HEK293T (cell line): ENCODE data around the gene C14orf180.

Experiments
- CTCF ChIA-PET: fragments of 350-600 bp; formaldehyde crosslinking; extraction: SDS; loops from one replicate; lab custom pipeline; 2021; ENCODE audit warnings: antibody characterized with exemption, inconsistent platforms; lab: Yijun Ruan, JAX
- POLR2A ChIA-PET: fragments of 350-600 bp; formaldehyde crosslinking; extraction: SDS; loops from one replicate; lab custom pipeline; 2020; ENCODE audit warnings: antibody characterized with exemption, inconsistent platforms; lab: Yijun Ruan, JAX
- DNase-seq: peaks from one replicate; pipeline ENCODE4 v3.0.0; 2012; ENCODE audit warnings: mixed read lengths; ENCODE audit errors: extremely low spot score
- ARNT ChIP-seq: fragments of 450-650 bp; IDR thresholded peaks from 2 replicates; pipeline ENCODE4 v1.6.1; 2017; ENCODE audit warnings: mild to moderate bottlenecking
- BHLHE40 ChIP-seq: fragments of 450-650 bp; IDR thresholded peaks from 2 replicates; pipeline ENCODE4 v1.6.1; 2016; ENCODE audit warnings: mild to moderate bottlenecking, moderate library complexity, borderline replicate concordance
- CTBP1 ChIP-seq: fragments of 450-650 bp; IDR thresholded peaks from 2 replicates; pipeline ENCODE4 v1.6.1; 2016; ENCODE audit warnings: borderline replicate concordance
- ELF4 ChIP-seq: fragments of 450-650 bp; IDR thresholded peaks from 2 replicates; pipeline ENCODE4 v1.6.1; 2017; ENCODE audit warnings: antibody characterized with exemption
- FOXA1 ChIP-seq: fragments of 450-650 bp; IDR thresholded peaks from 2 replicates; pipeline ENCODE4 v1.6.1; 2016; ENCODE audit warnings: mild to moderate bottlenecking
- FOXK2 ChIP-seq: fragments of 450-650 bp; IDR thresholded peaks from 2 replicates; pipeline ENCODE4 v1.6.1; 2016; ENCODE audit warnings: mild to moderate bottlenecking
- FOXM1 ChIP-seq: fragments of 450-650 bp; IDR thresholded peaks from 2 replicates; pipeline ENCODE4 v1.6.1; 2017; ENCODE audit warnings: mild to moderate bottlenecking, borderline replicate concordance
- HDGF ChIP-seq: fragments of 450-650 bp; IDR thresholded peaks from 2 replicates; pipeline ENCODE4 v1.6.1; 2017; ENCODE audit warnings: antibody characterized with exemption, borderline replicate concordance
- L3MBTL2 ChIP-seq: fragments of 450-650 bp; conservative IDR thresholded peaks from 2 replicates; pipeline ENCODE4 v1.6.1; 2016; ENCODE audit warnings: mild to moderate bottlenecking
- LEF1 ChIP-seq: fragments of 450-650 bp; IDR thresholded peaks from 2 replicates; pipeline ENCODE4 v1.6.1; 2017; ENCODE audit warnings: mild to moderate bottlenecking, borderline replicate concordance
- NFRKB ChIP-seq: fragments of 450-650 bp; IDR thresholded peaks from 2 replicates; pipeline ENCODE4 v1.6.1; 2016; ENCODE audit warnings: mild to moderate bottlenecking, moderate library complexity
- SP1 ChIP-seq: fragments of 450-650 bp; IDR thresholded peaks from 2 replicates; pipeline ENCODE4 v1.6.1; 2017
- SUZ12 ChIP-seq: fragments of 450-650 bp; IDR thresholded peaks from 2 replicates; pipeline ENCODE4 v1.6.1; 2016; ENCODE audit warnings: mild to moderate bottlenecking
- TARDBP ChIP-seq: fragments of 450-650 bp; IDR thresholded peaks from 2 replicates; pipeline ENCODE4 v1.6.1; 2016
- ZNF384 ChIP-seq: fragments of 450-650 bp; IDR thresholded peaks from 2 replicates; pipeline ENCODE4 v1.6.1; 2016
- TF ChIP-seq, protein P1 (sequence below): fragments of 450-650 bp; IDR thresholded peaks from 2 replicates; pipeline ENCODE4 v1.6.1; 2016

The C14orf180 gene

DNA sequence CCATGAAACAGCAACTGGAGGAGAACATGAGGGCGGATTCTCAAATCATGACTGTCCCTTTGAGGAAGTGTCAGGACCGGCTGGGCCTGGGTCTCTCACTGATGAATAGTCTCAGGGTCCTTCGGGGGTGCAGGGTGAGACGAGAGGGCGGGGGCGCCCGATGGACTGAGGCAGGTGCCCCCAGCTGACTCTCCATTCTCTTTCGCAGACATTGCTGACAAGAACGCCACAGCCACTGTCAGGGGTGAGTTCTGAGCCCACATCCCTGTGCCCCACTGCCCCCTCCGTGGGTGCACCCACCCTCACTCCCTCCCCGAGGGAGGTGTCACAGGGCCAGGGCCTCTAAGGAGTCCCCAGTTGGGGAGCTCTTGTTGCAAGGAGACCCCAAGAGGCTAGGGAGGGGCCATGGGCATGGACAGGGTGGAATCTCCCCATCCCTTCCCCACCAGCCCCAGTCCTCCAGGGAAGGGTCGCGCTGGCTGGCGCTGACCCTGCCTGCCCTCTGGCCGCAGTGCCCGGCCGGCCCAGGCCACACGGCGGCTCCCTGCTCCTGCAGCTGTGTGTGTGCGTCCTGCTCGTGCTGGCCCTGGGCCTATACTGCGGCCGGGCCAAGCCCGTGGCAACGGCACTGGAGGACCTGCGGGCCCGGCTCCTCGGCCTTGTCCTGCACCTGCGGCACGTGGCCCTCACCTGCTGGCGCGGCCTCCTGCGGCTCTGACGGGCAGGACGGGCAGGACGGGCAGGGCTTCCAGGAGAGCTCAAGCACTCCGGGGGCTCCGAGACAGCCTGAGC, 8.7 kb downstream of the C14orf180 start:
- ChIA-PET CTCF (no interaction called here), POLR2A (no interaction called here)
- TF ChIP-seq CTBP1: no peak
- DNase-seq: no peak

DNA sequence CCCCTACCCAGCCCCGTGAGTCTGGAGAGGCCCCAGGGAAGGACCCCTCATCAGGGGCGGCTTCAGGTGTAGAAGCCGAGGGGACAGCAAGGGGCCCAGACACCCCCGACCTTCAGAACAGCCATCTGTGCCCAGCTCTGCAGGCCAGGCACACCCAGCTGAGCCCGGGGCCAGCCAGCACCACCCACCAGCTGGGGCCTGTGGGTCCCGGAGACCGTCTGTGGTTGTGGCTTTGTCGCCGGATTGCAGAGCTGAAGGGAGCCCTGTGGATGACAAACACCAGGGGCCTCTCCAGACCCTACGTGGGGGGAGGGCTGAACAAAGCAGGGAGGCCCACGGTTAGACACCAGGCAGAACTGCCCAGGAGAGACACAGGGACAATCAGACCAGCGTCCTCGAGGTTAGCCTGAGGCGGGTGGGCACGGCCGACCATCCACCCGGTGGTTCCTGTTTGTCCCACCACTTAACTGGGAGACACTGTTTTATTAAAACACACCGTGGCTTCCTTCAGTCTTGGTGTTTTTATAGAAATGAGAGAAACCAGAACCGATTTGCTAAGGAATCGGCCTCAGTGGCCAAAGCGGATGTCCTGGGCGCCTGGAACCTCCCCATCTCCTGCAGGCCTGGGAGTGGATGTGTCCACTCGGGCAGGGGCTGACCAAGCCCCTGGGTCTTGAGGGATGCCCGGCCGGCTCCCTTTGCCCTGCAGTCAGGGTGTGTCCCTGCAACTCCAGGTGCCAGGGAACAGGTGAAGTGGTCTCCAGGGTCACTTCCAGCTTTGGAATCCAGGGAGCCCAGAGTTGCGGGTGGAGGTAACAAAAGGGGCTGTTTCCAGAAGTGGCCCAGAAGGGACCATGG, 10.0 kb downstream of the C14orf180 start:
- TF ChIP-seq SP1: no peak
- no peak for TF ChIP-seq SUZ12
- no peak for TF ChIP-seq LEF1
- no peak for TF ChIP-seq ARNT
- no peak for TF ChIP-seq NFRKB
- TF ChIP-seq, protein P1, sequence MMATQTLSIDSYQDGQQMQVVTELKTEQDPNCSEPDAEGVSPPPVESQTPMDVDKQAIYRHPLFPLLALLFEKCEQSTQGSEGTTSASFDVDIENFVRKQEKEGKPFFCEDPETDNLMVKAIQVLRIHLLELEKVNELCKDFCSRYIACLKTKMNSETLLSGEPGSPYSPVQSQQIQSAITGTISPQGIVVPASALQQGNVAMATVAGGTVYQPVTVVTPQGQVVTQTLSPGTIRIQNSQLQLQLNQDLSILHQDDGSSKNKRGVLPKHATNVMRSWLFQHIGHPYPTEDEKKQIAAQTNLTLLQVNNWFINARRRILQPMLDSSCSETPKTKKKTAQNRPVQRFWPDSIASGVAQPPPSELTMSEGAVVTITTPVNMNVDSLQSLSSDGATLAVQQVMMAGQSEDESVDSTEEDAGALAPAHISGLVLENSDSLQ: no peak
- no peak for TF ChIP-seq BHLHE40
- no peak for TF ChIP-seq ZNF384
- no peak for TF ChIP-seq ELF4
- no peak for TF ChIP-seq CTBP1
- TF ChIP-seq L3MBTL2: no peak
- no peak for TF ChIP-seq HDGF
- TF ChIP-seq FOXA1: no peak
- TF ChIP-seq FOXK2: no peak
- TF ChIP-seq FOXM1: no peak
- ChIA-PET CTCF (interaction anchor here (1.1 kb wide), 1 partner anchor 50 kb away, joined by 3 read pairs; no protein-coding TSS in a partner anchor), POLR2A (no interaction called here)
- no peak for DNase-seq

- ChIA-PET POLR2A (no interaction called here), CTCF (interaction anchor here (1.1 kb wide), 1 partner anchor 50 kb away, joined by 3 read pairs; no protein-coding TSS in a partner anchor)
- DNase-seq: no peak
- TF ChIP-seq ELF4: no peak
- TF ChIP-seq, protein P1: no peak
- no peak for TF ChIP-seq SUZ12
- no peak for TF ChIP-seq NFRKB
- no peak for TF ChIP-seq CTBP1
- no peak for TF ChIP-seq FOXM1
- no peak for TF ChIP-seq ARNT
- no peak for TF ChIP-seq L3MBTL2
- no peak for TF ChIP-seq FOXK2
- no peak for TF ChIP-seq TARDBP
- no peak for TF ChIP-seq LEF1
- TF ChIP-seq SP1: no peak
- no peak for TF ChIP-seq FOXA1
- TF ChIP-seq ZNF384: no peak
- no peak for TF ChIP-seq HDGF
- TF ChIP-seq BHLHE40: no peak
Measured at GRCh38 chr14:104590240-104590965, 10.8 kb downstream of the C14orf180 start.

GRCh38 chr14:104591031-104591430, 11.5 kb downstream of the C14orf180 start:
- DNase-seq: no peak
- POLR2A ChIA-PET: no interaction called here
- CTCF ChIA-PET: interaction anchor here (1.1 kb wide), 1 partner anchor 49 kb away, joined by 3 read pairs; no protein-coding TSS in a partner anchor
- no peak for TF ChIP-seq FOXM1

GRCh38 chr14:104591506-104592291, 12.1 kb downstream of the C14orf180 start:
- no peak for DNase-seq

More at GRCh38 chr14:104591506-104592291, 12.1 kb downstream of the C14orf180 start:
- POLR2A ChIA-PET: no interaction called here
- no peak for TF ChIP-seq LEF1
- TF ChIP-seq FOXK2: no peak
- TF ChIP-seq SP1: no peak
- no peak for TF ChIP-seq ARNT
- TF ChIP-seq HDGF: no peak
- no peak for TF ChIP-seq L3MBTL2
- no peak for TF ChIP-seq BHLHE40
- TF ChIP-seq, protein P1: no peak
- TF ChIP-seq TARDBP: no peak
- no peak for TF ChIP-seq CTBP1
- no peak for TF ChIP-seq FOXA1
- no peak for TF ChIP-seq NFRKB
- TF ChIP-seq ELF4: no peak
- no peak for TF ChIP-seq ZNF384
- CTCF ChIA-PET: no interaction called here
